Vagina (tissue), 2 donors: ENCODE measurements around the gene OSBPL1A. TPM values are rescaled to one million over a fixed set of nuclear protein-coding genes. Genes with fewer than 3 reads are reported as not detected.

Experiments
- DNase-seq, 2 donors: peaks; one replicate each; pipeline ENCODE4 v3.0.0-alpha.2; 2017; ENCODE audit errors: extremely low spot score in 2 of 2
- H3K27ac ChIP-seq: fragments of 200-600 bp; sonication (generic); one replicate; pipeline ENCODE4 v1.5.1; 2019
- H3K27me3 ChIP-seq: fragments of 200-600 bp; sonication (generic); one replicate; pipeline ENCODE4 v1.5.1; 2019
- H3K36me3 ChIP-seq, 2 donors: fragments of 200-600 bp; sonication (generic); one replicate each; pipeline ENCODE4 v1.5.1; 2017 to 2019
- H3K4me1 ChIP-seq: fragments of 200-600 bp; sonication (generic); one replicate; pipeline ENCODE4 v1.5.1; 2019
- H3K4me3 ChIP-seq, 2 donors: fragments of 200-600 bp; sonication (generic); 1 replicate in 1 of 2; 2 replicates in 1 of 2; pipeline ENCODE4 v1.5.1; 2016 to 2019
- H3K9me3 ChIP-seq: fragments of 200-600 bp; sonication (generic); one replicate; pipeline ENCODE4 v1.5.1; 2019
- POLR2A ChIP-seq, 2 donors: fragments of 450-650 bp; IDR thresholded peaks; one replicate each; pipeline ENCODE4 v1.6.1; 2017; ENCODE audit warnings: antibody characterized with exemption in 2 of 2, mild to moderate bottlenecking in 2 of 2, moderate library complexity in 2 of 2
- POLR2AphosphoS5 ChIP-seq, 2 donors: sonication (generic); formaldehyde crosslinking; IDR thresholded peaks; one replicate each; pipeline ENCODE4 v1.9.0; 2017; ENCODE audit warnings: antibody characterized with exemption in 2 of 2, mild to moderate bottlenecking in 2 of 2, low read depth in 1 of 2; ENCODE audit not compliant: insufficient read depth in 1 of 2
- intact Hi-C: fragments of 100-400 bp; cut with DNase I; formaldehyde crosslinking; loops from one replicate; pipeline ENCODE4 v1.15.1; 2023
- total RNA-seq: library from RNA; depleted of rRNA; stranded (reverse); fragments of >200 nt; gene quantifications from one replicate; pipeline ENCODE4 v1.2.3, GENCODE V29; 2016
- TF ChIP-seq, protein P1 (sequence below), 3 experiments: fragments of 450-650 bp in 2 of 3; fragments of 200-600 bp in 1 of 3; sonication (generic) in 1 of 3; IDR thresholded peaks; one replicate each; pipeline ENCODE4 v1.5.1; 2017 to 2019; ENCODE audit warnings: antibody characterized with exemption in 3 of 3, mild to moderate bottlenecking in 2 of 3, moderate library complexity in 2 of 3

Gene OSBPL1A
- total RNA-seq, 1 donor from 2014 or later, result 33.9 TPM

DNA sequence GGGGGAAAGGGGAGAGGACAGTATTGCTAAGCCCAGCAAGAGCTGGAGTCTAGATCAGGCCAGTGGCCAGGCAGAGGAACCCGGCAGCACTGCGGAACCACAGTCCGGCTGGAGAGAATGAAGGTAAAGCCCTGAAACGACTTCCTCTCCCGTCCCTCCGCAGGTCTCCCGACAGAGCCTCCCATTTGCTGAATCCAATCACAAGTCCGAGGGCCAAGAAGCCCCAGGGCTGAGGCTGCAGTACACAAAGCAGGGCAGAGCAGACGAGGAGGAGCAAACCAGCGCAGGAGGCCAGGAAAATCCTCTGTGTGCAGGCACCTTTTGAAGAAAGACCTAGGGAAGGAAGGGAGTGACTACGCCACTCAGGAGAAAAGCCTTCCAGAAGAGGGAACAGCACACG lies 104.4 kb downstream of the OSBPL1A start:
- no peak for TF ChIP-seq POLR2AphosphoS5 (IDR thresholded peaks at IDR 0.05; ENCODE audit: insufficient read depth in 1 of 2, low read depth in 1 of 2)
- no peak for TF ChIP-seq POLR2A (IDR thresholded peaks at IDR 0.05)
- TF ChIP-seq, protein P1, sequence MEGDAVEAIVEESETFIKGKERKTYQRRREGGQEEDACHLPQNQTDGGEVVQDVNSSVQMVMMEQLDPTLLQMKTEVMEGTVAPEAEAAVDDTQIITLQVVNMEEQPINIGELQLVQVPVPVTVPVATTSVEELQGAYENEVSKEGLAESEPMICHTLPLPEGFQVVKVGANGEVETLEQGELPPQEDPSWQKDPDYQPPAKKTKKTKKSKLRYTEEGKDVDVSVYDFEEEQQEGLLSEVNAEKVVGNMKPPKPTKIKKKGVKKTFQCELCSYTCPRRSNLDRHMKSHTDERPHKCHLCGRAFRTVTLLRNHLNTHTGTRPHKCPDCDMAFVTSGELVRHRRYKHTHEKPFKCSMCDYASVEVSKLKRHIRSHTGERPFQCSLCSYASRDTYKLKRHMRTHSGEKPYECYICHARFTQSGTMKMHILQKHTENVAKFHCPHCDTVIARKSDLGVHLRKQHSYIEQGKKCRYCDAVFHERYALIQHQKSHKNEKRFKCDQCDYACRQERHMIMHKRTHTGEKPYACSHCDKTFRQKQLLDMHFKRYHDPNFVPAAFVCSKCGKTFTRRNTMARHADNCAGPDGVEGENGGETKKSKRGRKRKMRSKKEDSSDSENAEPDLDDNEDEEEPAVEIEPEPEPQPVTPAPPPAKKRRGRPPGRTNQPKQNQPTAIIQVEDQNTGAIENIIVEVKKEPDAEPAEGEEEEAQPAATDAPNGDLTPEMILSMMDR (IDR thresholded peaks at IDR 0.05), result no peak

DNA sequence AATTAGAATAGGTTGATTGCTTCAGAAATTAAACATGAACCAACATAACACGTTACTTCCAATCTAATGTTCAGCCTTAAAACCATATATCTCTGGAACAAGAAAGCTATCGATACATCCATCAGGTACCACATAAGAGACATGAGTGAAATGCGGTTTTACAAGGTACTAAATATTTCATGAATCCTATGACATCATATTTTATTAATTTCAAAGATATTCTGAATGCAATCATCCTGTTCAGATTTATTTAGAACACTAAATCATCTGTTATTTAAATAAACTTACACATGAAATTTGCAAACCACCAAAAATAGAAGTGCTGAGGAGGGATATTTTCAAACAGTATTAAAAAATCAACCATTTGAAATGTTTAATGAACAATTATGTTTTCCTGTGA lies 119.0 kb downstream of the OSBPL1A start:
- Histone ChIP-seq H3K27me3 (no peaks in the 10 kb centered on the region), H3K27ac (no peak overlapping the region), H3K4me3 (no peak overlapping the region), H3K36me3 (peaks cover 0 to 4% of the 10 kb centered on the region in 2 donors), H3K9me3 (no peaks in the 10 kb centered on the region), H3K4me1 (no peaks in the 10 kb centered on the region)
- TF ChIP-seq POLR2AphosphoS5 (IDR thresholded peaks at IDR 0.05; ENCODE audit: insufficient read depth in 1 of 2, low read depth in 1 of 2), result no peak
- TF ChIP-seq, protein P1 (IDR thresholded peaks at IDR 0.05), result no peak
- no peak for TF ChIP-seq POLR2A (IDR thresholded peaks at IDR 0.05)
- intact Hi-C loops, result no loop called here
- no peak for DNase-seq

More for the DNA sequence above, 104.4 kb downstream of the OSBPL1A start:
- Histone ChIP-seq H3K4me1 (no peaks in the 10 kb centered on the region), H3K27ac (no peak overlapping the region), H3K9me3 (no peaks in the 10 kb centered on the region), H3K36me3 (no peaks in the 10 kb centered on the region), H3K27me3 (no peaks in the 10 kb centered on the region), H3K4me3 (no peak overlapping the region)
- no peak for DNase-seq
- intact Hi-C loops, result no loop called here

DNA sequence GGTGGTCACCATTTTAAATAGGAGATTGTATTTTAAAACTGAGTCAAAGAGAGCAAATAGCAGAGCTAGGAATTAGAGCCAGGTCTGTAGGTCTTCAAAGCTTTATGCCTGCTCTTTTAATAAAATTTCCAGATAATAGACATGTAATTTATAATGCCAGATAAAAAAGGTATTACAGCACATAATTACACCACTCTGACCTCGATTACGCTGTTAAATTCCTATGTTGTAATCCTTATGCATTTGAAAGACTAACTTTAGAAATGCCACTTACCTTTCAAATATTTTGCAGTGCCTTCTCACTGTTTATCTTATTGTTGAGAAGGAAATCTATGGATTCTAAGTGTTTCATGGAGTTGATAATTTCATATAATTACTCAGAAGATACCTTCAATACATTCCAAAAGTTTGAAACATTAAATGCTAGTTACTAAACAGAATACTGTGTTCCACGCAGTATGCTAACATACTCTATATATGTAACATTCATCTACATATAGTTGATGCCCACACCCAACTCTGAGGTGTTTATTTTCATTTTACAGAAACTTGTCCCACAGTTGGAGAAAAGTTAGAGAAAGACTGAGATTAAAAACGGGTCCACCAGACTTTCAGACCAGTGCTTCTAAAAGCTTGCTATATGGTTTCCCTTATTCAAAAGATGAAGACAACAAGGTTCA lies 120.0 kb downstream of the OSBPL1A start:
- Histone ChIP-seq H3K27me3 (no peaks in the 10 kb centered on the region), H3K4me1 (peaks cover 2% of the 10 kb centered on the region), H3K27ac (no peak overlapping the region), H3K4me3 (no peak overlapping the region), H3K9me3 (no peaks in the 10 kb centered on the region), H3K36me3 (peaks cover 0 to 4% of the 10 kb centered on the region in 2 donors)
- no peak for DNase-seq
- no peak for TF ChIP-seq POLR2AphosphoS5 (IDR thresholded peaks at IDR 0.05; ENCODE audit: insufficient read depth in 1 of 2, low read depth in 1 of 2)
- TF ChIP-seq, protein P1 (IDR thresholded peaks at IDR 0.05), result no peak
- no peak for TF ChIP-seq POLR2A (IDR thresholded peaks at IDR 0.05)
- intact Hi-C loops, result no loop called here

DNA sequence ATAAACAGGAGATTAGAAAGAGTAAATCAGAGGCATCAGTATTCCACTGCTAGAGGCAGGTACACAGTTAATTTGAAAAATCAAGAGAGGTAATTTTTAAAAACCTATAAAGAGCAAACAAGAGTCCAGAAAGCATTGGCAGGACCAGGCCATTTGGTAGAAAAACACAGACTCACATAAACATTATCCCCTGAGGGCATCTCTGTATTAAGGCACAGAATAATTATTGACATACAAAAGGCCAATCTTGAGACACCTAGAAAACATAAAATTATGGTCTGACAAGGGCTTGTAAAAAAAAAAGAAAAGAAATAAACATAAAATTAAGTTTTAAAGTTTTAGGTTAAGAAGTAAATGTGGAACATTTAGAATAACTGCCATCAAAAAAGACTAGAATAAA lies 120.6 kb downstream of the OSBPL1A start:
- Histone ChIP-seq H3K4me3 (no peak overlapping the region), H3K27me3 (no peaks in the 10 kb centered on the region), H3K27ac (no peak overlapping the region), H3K36me3 (peaks cover 0 to 4% of the 10 kb centered on the region in 2 donors), H3K9me3 (no peaks in the 10 kb centered on the region), H3K4me1 (peaks cover 7% of the 10 kb centered on the region)
- intact Hi-C loops, result no loop called here
- no peak for TF ChIP-seq POLR2A (IDR thresholded peaks at IDR 0.05)
- TF ChIP-seq, protein P1 (IDR thresholded peaks at IDR 0.05), result no peak
- no peak for TF ChIP-seq POLR2AphosphoS5 (IDR thresholded peaks at IDR 0.05; ENCODE audit: insufficient read depth in 1 of 2, low read depth in 1 of 2)
- DNase-seq, result no peak

DNA sequence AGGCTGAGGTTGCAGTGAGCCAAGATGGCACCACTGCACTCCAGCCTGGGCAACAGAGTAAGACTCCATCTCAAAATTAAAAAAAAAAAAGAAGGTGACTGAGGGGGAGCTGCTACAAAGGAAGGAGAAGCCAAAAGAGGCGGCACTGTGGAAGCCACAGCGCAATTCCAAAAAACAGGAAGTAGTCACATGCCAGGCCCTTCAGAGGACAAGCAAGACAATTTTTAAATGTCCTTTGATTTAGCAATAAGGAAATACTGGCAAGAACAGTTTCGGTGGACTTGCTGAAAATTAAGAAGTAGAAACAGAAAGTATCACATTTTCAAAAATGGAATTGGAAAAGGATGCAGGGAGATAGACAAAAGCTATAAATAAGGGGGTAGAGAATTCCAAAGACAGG lies 122.8 kb downstream of the OSBPL1A start:
- no peaks in the 10 kb centered on the region for H3K36me3 ChIP-seq
- intact Hi-C loops, result no loop called here
- no peak overlapping the region for H3K27ac ChIP-seq
- no peak for DNase-seq
- H3K9me3 ChIP-seq, result no peaks in the 10 kb centered on the region
- H3K4me3 ChIP-seq, result no peak overlapping the region
- peaks cover 19% of the 10 kb centered on the region for H3K4me1 ChIP-seq
- TF ChIP-seq, protein P1 (IDR thresholded peaks at IDR 0.05), result no peak
- TF ChIP-seq POLR2AphosphoS5 (IDR thresholded peaks at IDR 0.05; ENCODE audit: insufficient read depth in 1 of 2, low read depth in 1 of 2), result no peak
- no peak for TF ChIP-seq POLR2A (IDR thresholded peaks at IDR 0.05)
- H3K27me3 ChIP-seq, result no peaks in the 10 kb centered on the region
